ENCODE data around the gene LSM6. TPM values are rescaled to one million over a fixed set of nuclear protein-coding genes. Genes with fewer than 3 reads are reported as not detected.

The LSM6 gene
- total RNA-seq, 1 donor from 2014 or later, result 24.2 TPM

DNA sequence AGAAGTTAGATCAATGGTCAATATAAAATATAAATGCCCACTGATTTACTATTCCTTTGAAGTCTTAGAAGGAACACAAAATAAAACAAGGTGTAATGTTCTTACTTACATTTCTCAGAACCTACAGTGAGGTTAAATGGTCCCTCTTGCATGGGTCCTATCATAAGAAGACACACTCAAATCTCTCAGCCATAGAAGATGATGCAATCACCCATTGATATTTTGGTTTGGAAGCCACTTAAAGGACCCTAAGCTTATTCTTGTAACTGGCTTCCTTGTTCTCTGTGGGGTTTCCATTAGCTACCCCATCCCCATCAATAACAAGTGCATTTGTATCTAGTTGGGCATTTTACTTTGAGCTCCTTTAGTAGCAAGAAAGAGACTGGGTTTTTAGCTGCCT is 53.9 kb downstream of the LSM6 start:
- Mint-ChIP-seq H3K4me3 (ENCODE audit: unreplicated experiment) (no peak overlapping the region), H3K36me3 (ENCODE audit: unreplicated experiment) (no peaks in the 10 kb centered on the region)
- no peak for DNase-seq (ENCODE audit: extremely low spot score, unreplicated experiment)

DNA sequence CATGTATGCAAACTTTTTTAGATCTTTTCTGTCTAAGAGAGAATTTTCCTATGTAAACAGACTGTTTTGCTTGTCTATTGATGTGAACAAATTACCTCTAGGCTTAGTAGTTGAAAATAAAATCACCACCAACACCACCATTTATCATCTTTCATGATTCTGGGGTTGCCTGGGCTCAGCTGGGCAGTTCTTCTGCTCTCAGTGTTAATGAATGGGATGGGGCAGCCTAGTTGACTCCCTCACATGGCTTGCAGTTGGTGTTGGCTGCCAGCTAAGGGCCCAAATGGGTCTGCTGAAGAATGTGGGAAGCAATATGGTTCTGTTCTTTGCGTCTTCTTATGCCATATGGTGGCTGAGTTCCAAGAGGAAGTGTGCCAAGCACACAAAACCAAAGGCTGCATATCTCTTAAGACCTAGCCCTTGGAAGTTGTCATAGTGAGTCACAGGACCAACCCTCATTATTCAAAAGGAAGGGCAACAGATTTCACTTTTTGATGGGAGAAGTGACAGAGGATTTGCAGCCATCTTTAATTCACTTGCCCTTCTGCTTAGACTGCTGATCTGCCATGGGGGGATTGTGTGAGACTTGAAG is 56.7 kb downstream of the LSM6 start:
- Mint-ChIP-seq H3K27ac (ENCODE audit: unreplicated experiment) (no peak overlapping the region), H3K27me3 (ENCODE audit: unreplicated experiment) (no peaks in the 10 kb centered on the region), H3K36me3 (ENCODE audit: unreplicated experiment) (no peaks in the 10 kb centered on the region), H3K4me1 (ENCODE audit: unreplicated experiment) (no peaks in the 10 kb centered on the region), H3K4me3 (ENCODE audit: unreplicated experiment) (no peak overlapping the region), H3K9me3 (ENCODE audit: unreplicated experiment) (no peaks in the 10 kb centered on the region)
- TF ChIP-seq CTCF (IDR thresholded peaks at IDR 0.05), result no peak
- DNase-seq (ENCODE audit: extremely low spot score, unreplicated experiment), result peak; percentile 25

More for the DNA sequence above, 53.9 kb downstream of the LSM6 start:
- H3K4me1 Mint-ChIP-seq (ENCODE audit: unreplicated experiment), result no peaks in the 10 kb centered on the region
- TF ChIP-seq CTCF (IDR thresholded peaks at IDR 0.05), result no peak
- H3K9me3 Mint-ChIP-seq (ENCODE audit: unreplicated experiment), result no peaks in the 10 kb centered on the region
- no peak overlapping the region for H3K27ac Mint-ChIP-seq (ENCODE audit: unreplicated experiment)
- H3K27me3 Mint-ChIP-seq (ENCODE audit: unreplicated experiment), result no peaks in the 10 kb centered on the region

DNA sequence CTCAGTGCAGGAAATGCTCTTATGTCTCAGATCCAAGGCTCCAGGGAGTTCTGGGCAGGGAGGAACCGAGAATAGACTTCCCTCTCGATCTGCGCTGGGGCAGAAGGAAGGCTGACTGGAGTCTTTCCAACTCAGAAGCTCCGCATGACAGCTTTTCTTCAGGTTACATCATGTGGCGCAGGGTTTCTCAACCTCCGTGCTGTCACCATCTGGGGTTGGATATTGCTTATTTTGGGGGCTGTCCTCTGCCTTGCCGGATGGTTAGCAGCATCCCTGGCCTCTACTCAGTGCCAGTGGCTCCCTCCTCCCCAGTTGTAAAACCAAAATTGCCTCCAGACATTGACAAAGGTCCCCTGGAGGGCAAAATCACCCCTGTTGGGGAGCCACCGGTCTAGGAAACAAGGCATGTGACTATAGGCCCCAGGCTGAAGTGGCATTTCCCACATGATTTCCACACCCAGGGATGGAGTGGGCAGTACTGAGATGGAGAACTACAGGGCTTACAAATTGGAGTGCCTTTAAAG is 60.2 kb downstream of the LSM6 start:
- H3K9me3 Mint-ChIP-seq (ENCODE audit: unreplicated experiment), result no peaks in the 10 kb centered on the region
- DNase-seq (ENCODE audit: extremely low spot score, unreplicated experiment), result peak; percentile 66
- H3K27me3 Mint-ChIP-seq (ENCODE audit: unreplicated experiment), result no peaks in the 10 kb centered on the region
- H3K4me1 Mint-ChIP-seq (ENCODE audit: unreplicated experiment), result no peaks in the 10 kb centered on the region
- TF ChIP-seq CTCF (IDR thresholded peaks at IDR 0.05), result no peak
- H3K36me3 Mint-ChIP-seq (ENCODE audit: unreplicated experiment), result no peaks in the 10 kb centered on the region
- H3K4me3 Mint-ChIP-seq (ENCODE audit: unreplicated experiment), result no peak overlapping the region
- no peak overlapping the region for H3K27ac Mint-ChIP-seq (ENCODE audit: unreplicated experiment)

DNA sequence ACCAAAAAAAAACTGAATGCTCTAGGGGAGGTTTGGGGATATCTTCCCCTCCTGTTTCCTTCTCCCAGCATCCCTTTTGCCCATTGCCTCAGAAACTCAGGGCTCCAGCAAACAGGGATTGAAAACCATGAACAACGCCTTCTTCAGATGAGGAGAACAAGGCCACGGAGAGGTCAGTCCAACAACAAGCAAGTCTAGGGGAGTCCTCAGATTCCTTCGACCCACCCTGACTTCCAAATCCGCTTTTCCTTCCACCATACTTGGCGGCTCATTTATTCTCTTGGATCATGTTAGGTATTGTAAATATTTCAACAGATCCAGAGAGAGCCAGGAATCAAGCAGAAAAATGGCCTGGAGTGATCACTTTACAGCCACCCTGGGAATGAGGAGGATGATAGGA is 60.7 kb downstream of the LSM6 start:
- H3K4me1 Mint-ChIP-seq (ENCODE audit: unreplicated experiment), result peaks cover 3% of the 10 kb centered on the region
- H3K36me3 Mint-ChIP-seq (ENCODE audit: unreplicated experiment), result no peaks in the 10 kb centered on the region
- no peaks in the 10 kb centered on the region for H3K27me3 Mint-ChIP-seq (ENCODE audit: unreplicated experiment)
- no peak for TF ChIP-seq CTCF (IDR thresholded peaks at IDR 0.05)
- H3K9me3 Mint-ChIP-seq (ENCODE audit: unreplicated experiment), result no peaks in the 10 kb centered on the region
- no peak overlapping the region for H3K27ac Mint-ChIP-seq (ENCODE audit: unreplicated experiment)
- no peak overlapping the region for H3K4me3 Mint-ChIP-seq (ENCODE audit: unreplicated experiment)
- peak; percentile 44 for DNase-seq (ENCODE audit: extremely low spot score, unreplicated experiment)

DNA sequence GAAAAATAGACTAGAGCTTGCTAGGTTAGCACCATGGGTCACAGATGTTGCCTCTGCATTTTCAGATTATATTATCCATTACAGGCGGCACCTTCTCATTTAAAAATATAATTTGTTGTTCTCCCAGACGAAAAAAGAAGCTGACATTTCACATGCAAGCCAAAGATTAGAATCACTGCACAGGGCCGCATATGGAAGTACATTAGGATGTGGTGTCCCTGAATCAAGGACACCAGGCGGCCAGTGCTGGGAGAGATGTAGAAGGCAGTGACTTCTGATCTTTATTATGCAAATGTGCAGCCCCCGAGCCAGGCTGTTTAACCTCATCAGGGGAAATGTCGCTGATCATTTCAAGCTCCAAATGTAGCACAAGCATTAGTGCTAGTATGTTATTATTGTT is 61.6 kb downstream of the LSM6 start:
- Mint-ChIP-seq H3K27ac (ENCODE audit: unreplicated experiment) (no peak overlapping the region), H3K4me3 (ENCODE audit: unreplicated experiment) (no peak overlapping the region), H3K4me1 (ENCODE audit: unreplicated experiment) (peaks cover 12% of the 10 kb centered on the region), H3K36me3 (ENCODE audit: unreplicated experiment) (no peaks in the 10 kb centered on the region), H3K27me3 (ENCODE audit: unreplicated experiment) (no peaks in the 10 kb centered on the region), H3K9me3 (ENCODE audit: unreplicated experiment) (no peaks in the 10 kb centered on the region)
- DNase-seq (ENCODE audit: extremely low spot score, unreplicated experiment), result peak; percentile 34
- no peak for TF ChIP-seq CTCF (IDR thresholded peaks at IDR 0.05)
